HuH-7.5 (cell line): ENCODE measurements around the gene WWOX.
A peak's percentile ranks its signal among the peaks of the same experiment; 100 is the strongest.
"Not testable (repeated sequence)": the region's sequence is repeated elsewhere in the genome, so short reads cannot be mapped to it uniquely, and the experiment has no call there.

ENCODE experiments used
- DNase-seq: peaks from one replicate; pipeline ENCODE4 v3.0.0; 2011; ENCODE audit warnings: low spot score

The WWOX gene

DNA sequence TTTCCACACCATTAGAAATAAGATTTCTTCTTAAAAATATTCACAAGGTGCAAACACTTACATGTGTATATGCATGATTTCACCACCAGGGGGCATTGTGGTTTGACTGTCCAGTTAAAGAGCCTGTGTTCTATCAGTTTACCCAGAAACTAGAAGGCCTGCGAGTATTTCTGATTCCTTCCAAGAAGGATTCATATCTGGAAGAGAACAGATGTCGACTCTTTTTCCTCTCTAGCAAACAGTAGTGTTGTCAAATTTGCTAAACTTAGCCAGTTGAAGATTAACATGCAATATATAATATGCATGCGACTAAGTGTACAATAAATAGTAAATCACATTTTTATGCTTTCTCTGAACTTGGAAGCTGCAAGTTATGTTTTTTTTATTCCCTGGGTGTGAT is 404.1 kb downstream of the WWOX start:
- DNase-seq, result peak; percentile 25

DNA sequence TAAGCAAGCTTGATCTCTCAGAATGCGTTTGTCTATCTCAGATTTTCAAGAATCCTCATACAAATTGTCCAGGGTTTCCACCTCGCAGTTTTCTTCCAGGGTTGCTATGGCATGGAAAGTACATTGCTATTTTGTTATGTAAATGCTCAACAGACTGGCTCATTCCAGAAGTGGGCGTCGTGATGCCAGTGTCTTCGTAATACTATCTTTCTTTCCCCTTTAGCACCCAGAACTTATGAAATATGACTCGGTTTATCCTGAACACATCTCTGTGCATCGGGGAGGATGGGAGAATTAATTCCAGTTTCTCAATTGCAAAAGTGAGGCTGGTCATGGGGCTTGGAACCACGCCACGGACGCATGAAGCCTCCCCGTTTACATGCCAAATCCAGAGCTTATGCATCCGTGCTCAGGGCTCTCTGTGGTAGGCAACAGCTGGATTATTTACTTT is 405.0 kb downstream of the WWOX start:
- DNase-seq, result no peak

DNA sequence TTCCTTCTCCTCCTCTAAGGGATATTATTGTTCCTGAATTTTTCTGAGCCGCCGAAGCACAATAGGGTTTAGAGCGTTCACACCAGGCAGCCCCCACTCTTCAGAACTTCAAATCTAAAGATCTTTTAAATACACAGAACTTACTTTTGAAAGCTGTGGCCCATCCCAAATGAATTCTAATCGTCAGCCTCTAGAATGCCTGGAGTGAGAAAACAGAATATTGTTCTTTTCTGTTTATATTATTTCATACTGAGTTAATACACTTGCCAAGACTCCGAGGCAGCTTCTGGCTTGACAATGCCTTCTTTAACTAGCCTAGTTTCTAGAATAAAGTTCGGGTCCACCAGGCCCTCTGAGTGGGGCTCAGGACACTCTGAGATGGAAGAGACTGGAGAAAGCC is 405.6 kb downstream of the WWOX start:
- DNase-seq, result no peak

DNA sequence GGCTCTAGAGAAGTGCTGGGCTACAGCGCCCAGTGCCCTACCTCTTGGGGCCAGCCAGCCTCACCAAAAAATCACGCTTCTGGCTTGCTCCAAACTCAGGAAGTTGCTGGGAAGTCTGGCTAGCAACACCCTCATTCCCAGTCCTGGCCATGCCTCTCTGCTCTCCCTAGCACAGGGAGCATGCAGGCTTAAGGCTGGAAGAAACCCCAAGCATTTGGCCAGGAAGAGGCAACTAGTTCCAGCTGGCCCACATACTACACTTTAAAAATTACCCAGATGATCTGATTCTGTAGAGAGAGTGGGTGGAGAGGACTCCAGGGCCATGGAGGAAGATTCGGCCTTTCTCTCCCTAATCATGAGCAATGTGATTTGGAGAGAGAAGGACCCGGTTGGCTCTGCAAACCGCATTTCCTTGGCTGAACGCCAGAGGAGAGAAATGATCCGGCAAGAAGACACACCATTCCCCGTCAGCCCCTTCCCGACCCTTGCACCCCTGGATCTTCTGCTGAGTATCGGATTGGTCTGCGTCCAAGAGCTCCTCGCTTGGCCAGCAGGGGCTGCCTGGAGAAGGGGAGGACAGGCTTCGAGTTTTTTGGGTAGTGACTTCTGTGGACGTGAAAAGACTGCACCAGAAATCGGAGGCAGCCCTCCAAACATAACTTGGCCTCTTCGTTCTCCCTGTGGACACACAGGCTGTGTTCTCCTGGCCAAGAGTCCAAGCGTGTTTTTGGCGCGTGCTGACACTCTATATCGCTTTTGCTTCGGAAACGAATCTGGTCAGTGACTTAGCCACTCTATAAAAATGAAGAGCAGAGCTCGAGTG is 406.3 kb downstream of the WWOX start:
- peak; percentile 23 for DNase-seq

DNA sequence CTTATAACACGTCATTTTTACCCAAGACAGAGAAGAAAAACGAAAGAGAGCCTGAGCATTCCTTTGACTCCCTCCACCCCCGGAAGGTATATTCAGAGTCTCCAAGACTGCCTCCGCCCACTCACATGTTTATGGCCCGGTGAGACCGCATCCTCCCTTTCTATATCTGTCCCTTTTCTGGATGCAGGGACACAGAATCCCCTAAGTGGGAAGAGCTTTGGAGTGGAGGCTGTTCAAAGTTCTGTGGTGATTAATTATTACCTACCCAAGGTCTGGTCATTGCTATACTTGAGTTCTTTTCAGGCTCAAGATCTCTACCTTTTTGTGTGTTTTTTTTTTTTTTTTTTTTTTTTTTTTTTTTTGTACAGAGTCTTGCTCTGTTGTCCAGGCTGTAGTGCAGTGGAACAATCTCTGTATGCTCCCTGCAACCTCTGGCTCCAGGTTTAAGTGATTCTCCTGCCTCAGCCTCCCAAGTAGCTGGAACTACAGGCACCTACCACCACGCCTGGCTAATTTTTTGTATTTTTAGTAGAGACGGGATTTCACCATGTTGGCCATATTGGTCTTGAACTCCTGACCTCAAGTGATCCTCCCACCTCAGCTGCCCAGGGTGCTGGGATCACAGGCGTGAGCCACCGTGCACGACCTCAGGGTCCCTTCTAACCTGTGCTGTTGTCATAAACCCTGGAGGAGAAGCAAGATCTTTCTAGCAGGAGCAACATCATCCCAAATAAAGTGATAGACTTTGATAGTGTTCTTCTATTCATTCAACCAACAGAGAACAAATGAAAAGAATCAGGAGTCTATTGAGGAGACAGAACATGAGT is 407.1 kb downstream of the WWOX start:
- no peak for DNase-seq

DNA sequence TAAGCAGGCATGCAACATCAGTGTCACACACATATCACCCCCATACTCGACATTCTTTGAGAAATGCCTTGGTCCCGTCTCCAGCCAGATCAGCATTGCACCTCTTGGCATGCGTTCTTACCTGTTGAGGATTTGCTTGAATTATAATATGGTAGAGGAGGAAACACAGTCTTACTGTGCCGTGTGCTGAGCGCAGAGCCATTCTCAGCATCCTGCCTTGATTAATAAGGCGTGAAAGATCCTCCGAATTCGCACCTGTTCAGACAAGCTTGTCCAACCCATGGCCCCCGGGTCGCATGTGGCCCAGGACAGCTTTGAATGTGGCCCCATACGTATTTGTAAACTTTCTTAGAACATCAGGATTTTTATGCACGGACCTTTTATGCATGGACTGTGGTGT is 408.1 kb downstream of the WWOX start:
- DNase-seq, result no peak

DNA sequence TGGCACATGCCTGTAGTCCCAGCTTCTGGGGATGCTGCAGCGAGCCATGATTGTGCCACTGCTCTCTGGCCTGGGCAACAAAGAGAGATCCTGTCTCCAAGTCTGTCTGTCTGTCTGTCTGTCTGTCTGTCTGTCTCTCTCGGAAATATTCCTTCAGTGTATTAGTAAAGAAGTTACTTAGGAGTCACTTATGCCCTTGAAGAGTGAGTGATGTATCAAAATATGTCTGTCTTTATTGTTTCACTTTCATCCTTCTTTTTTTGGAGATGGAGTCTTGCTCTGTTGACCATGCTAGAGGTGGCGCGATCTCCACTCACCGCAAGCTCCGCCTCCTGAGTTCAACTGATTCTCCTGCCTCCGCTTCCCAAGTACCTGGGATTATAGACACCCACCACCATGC is 410.5 kb downstream of the WWOX start:
- DNase-seq, result no peak

DNA sequence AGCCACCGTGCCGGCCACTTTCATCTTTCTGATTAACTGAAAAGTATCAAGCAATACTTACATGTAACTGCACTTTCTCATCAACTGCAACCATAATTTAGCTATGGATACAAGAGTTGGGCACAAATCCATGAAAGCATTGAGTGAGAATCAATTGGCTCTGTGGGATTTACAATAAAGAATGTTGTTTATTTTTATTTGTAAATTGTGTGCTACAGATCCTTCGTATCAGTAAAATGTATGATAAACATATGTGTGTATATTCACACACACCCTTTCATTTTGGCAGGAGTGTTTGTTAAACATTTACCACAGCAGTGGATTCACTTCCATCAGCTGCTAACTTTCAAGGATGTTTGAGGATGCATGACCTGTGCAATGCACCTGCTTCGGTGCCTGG is 411.0 kb downstream of the WWOX start:
- no peak for DNase-seq

DNA sequence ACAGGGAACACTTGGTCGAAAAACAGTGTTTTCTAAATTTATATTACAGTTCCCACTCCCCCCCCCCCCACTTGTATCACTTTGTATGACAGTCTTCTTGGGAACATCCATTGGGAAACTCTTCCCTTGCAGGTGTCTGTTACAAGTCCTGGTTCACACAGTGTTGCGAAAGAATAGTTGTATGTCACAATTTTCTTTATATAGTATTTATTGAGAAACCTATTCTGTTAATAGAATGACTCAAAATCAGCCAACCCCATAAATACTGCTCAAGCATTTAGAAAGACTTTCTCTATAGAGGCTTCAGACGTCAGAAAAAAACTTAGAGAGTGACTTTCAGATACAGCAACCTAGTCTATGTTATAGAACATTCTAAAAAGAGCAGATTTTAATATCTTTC is 414.4 kb downstream of the WWOX start:
- DNase-seq, result no peak

DNA sequence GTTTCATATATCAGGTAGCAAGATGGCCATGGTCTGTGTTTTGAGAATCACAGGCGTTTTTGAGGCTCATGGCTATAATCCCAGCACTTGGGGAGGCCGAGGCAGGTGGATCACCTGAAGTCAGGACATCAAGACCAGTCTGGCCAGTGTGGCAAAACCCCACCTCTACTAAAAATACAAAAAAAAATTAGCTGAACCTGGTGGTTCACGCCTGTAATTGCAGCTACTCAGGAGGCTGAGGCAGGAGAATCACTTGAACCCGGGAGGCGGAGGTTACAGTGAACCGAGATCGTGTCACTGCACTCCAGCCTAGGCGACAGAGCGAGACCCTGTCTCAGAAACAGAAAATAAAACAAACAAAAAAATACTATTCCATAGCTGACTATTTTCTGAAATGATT is 415.4 kb downstream of the WWOX start:
- DNase-seq, result not testable (repeated sequence)

DNA sequence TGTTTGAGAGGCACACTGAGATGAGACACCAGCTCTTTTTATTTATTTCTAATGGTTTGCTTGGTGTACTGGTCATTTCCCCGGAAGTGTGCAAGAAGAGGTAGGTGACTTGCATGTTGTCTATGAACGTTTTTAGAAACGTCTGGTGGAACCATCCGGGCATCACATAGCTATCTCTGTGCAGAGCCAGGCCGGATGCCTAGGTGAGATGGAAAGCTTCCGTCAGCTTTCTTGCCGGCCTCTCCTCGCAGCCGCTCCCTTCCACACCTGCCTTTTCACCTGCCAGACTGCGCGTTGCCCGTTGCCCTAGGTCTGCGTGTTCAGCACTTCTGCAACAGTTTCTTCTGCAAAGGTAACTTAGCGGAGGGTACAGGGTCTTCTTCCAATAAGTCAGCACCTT is 416.0 kb downstream of the WWOX start:
- no peak for DNase-seq

DNA sequence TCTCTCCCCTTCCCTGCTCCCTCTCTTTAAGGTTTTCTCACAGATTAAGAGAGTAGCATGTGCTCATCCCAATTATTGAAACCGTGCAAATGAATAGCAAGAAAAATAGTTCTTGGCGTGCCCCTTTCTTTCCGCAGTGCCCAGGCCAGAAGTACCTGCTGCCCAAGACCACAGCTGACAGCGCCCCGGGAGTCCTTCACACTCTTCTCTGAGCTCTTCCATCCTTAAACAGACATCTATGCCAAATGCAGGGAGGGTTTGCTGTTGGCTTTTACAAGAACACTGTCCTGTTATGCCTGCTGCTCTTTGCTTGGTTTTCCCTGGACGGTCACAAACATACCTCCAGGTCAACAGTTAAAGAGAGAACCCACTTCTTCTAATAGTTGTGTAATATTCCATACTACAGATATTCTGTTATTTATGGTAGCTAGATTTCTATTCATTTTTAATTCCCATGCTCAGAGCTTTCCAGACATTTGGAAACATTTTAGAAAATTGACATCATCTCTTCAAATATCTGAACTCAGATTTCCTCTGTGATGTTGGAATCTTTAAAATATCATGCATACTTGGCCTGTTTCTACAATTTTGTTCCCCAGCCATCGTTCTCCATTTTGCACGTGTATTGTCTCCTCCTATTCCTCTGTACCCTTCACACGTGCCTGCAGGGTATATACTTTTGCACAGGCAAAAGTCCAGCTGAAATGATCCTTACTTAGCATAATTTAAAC is 416.7 kb downstream of the WWOX start:
- no peak for DNase-seq

DNA sequence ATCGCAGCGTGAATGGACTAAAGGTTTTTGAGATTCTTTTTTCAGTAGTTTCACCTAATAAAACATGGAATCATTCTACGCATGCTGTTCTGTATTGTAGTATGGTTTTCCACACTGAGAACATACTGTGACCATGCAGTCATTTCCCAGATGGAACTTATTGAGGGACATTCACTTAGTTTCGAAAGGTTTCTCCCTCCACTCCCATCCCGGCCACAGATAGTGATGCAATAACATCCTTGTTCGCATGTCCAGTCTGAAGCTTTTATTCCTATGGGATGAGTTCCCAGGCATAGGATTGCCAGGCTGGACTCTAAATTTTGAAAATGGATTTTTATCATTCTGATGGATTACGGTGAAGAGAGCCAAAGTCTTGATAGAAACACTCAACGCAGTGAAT is 420.4 kb downstream of the WWOX start:
- DNase-seq, result no peak

DNA sequence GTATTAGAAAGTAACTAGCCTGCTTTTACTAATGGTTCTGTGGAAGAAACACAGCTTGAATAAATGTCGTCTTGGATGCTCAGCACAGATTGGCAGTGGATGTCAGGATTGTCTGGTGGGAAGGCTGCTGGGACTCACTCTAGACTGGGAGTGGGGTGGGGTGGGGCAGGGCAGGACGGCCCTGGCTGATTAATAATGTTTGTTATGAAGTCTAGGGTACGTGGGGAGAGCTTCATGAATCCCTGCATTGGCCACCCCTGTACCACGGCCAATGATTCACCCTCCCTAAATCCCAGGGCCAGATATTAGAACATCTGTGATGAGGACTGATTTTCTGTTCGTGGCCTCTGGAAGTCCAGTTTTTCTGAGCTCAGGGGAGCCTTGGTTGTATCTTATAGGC is 421.0 kb downstream of the WWOX start:
- no peak for DNase-seq

DNA sequence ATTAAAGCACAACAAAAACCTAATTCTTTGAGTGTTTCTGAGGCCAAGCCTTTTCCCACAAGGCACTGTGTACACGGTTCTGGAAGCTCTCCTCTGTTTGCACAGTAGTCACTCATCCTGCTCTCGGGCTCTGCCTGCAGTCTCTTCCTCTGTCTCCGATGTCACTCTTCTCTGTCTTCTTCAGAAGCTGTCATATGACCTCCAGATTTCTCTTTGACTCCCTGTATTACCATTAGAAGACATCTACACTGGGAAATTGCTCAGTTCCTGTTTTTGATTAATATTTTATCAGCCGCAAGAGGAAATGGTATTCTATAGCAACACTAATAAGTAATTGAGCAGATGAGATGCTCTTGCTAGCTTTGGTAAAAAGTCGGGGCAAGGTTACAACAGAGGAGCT is 422.9 kb downstream of the WWOX start:
- no peak for DNase-seq

DNA sequence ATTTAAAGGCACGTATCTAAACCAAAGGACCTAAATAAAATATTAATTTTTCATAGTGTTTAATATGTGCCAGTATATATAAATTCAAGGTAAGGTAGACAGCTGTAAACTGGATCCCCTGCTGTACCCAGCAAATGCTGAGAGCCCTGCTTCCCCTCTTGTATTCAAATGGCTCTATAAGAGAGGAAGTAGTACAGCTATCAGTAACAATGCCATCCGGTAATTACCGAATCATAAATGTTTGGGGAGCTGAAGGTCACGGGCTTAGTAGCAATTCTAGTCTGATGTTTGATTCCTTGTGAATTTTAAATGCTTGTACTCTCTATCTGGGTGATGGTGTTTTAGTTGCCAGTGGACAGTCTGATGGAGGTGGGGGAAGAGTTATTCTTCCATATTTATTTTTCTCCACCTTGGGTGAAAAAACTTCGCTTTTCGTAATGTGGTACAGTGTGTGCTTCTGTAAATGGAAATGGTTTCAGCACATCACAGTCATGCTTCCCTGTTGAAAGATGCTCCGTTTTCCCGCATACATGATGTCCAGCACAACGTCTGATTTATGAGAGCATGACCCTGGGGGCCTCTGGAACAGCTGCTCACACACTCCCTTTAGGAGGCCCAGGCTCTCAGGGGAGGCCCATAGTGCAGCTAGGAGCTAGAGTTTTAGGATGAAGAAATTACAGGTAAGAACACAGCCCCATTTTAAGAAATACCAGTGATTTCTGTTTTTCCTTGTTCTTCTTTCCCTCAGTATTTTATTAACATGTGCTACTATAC is 423.9 kb downstream of the WWOX start:
- no peak for DNase-seq

DNA sequence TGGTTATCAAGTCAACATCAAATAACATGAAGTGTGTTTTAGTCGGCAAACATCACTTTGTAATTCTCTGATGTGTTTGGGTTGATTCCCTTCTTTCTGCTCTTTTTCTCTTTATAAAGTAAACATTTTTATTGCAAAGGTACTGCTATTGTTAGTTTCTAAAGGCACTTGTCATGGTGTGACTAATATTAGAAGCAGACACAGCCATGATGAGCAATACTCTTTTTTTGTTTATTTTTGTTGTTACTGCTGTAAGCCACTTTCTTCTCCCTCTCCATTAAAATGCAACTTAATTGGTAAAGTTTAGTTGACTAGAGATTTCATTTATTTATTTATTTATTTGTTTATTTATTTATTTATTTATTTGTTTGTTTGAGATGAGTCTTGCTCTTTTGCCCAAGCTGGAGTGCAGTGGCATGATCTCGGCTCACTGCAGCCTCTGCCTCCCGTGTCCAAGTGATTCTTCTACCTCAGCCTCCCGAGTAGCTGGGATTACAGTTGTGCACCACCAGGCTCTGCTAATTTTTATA is 424.7 kb downstream of the WWOX start:
- no peak for DNase-seq

DNA sequence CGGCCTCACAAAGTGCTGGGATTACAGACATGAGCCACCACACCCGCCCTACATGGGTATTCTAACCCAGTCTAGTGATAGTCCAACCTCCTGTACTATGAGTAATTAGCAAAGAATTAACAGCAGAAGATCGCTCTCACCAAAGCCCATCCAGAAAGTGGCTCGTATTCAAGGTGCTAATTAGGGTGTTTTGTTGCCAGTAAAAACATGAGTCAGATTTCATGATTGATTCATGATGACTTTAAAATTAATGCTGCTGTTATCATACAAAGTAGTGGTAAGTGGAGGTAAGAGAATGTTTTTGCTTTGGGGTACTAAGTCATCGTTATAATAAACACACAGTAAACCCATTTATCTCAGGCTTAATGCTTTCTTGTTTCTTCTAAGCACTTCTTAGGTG is 428.8 kb downstream of the WWOX start:
- DNase-seq, result no peak

DNA sequence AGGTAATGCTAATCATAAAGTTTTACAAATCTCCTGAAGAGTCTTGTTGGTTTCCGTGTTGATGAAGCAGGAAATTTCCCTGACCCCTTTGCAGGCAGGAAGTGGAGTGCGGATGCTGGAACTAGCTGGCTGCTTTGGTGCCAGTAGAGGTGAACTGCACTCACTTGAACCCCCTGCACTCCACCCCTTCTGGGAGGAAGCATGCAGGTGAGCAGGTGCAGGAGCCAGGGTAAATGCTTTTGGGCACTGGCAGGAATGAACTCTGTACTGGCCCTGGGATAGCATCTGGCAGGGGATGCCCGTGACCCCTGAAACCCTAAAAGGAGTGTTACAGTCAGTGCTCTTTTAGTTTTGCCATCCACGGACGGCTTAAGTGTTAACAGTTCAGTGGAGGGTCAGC is 430.4 kb downstream of the WWOX start:
- no peak for DNase-seq

DNA sequence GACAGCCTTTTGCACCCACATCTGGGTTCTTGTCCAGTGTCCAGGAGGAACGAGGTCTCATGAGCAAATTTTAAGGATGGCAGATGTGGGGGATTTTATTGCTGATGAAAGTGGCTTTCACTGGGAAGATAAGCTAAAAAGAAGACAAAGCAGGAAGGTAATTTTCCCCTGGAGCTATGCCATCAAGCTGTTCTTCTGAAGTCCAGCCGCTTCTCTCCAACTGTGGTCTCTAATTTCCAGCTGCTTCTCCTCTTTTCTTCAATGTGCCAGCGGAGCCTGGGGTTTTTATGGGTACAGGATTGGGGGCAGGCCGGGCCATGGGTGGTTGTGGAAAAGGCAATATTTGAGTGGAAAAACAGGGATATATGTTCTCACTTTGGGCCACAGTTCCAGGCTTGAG is 430.8 kb downstream of the WWOX start:
- DNase-seq, result no peak

DNA sequence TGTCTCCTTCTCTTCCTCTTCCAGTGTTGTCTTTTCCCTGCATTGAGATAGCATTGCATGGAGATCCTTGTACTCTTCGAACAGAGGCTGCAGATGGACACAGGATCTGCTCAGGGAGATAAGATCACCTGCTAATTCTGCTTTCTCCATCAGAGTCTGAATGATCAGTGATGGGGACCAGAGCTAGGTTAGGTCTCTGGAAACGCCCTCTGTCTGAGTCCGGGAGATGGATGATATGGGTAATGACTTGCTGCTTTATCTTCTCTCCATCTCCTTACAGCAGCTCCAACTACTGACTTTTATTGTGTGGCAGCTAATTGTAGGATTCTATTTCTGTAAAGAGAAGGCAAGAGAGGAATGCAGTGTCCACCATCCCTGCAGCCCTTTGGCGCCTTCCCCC is 435.6 kb downstream of the WWOX start:
- DNase-seq, result no peak

DNA sequence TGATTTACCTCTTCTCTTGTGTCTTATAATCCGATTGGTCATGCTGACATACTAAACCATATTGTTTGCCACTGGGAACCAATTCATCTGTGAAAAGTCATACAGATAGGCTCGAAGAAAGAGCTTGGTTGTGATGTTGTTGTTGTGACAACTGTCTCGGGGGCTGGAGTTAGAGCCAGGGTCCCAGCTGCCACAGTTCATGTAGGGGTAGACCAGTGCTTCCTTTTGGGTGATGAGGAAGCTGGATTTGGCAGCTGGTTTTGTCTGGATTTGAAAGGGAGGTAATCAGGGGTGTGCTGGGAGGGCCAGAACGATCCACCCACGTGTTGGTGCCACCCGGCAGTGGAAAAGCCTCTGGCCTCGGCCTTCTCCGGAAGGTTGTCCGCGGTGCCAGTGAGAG is 438.1 kb downstream of the WWOX start:
- no peak for DNase-seq
